Right lobe of liver (tissue), 6 donors: Measurements from ENCODE around the gene SPATS2L. TPM values are rescaled to one million over a fixed set of nuclear protein-coding genes. Genes with fewer than 3 reads are reported as not detected.

Source experiments
- ATAC-seq, 4 donors: fragments of 200-7000 bp; cut with Tn5 transposase; one replicate each; pipeline ENCODE4 v1.9.1; 2020; ENCODE audit warnings: mild to moderate bottlenecking in 4 of 4, moderate library complexity in 4 of 4
- DNase-seq, 3 donors: peaks; one replicate each; pipeline ENCODE4 v3.0.0-alpha.2; 2020
- H3K27ac ChIP-seq, 3 donors: fragments of 200-600 bp; one replicate each; pipeline ENCODE4 v1.8.0; 2022
- H3K27me3 ChIP-seq, 2 donors: fragments of 200-600 bp; one replicate each; pipeline ENCODE4 v1.8.0; 2022
- H3K36me3 ChIP-seq, 4 donors: fragments of 200-600 bp; sonication (generic) in 1 of 4; one replicate each; pipeline versions ENCODE4 v1.5.1 to v1.8.0; 2017 to 2022; ENCODE audit warnings: control low read depth in 1 of 4
- H3K4me1 ChIP-seq, 4 donors: fragments of 200-600 bp; sonication (generic) in 1 of 4; one replicate each; pipeline versions ENCODE4 v1.5.1 to v1.8.0; 2017 to 2022; ENCODE audit warnings: control low read depth in 1 of 4
- H3K4me3 ChIP-seq, 3 donors: fragments of 200-600 bp; one replicate each; pipeline ENCODE4 v1.8.0; 2022
- H3K9me3 ChIP-seq, 4 donors: fragments of 200-600 bp; sonication (generic) in 1 of 4; one replicate each; pipeline versions ENCODE4 v1.5.1 to v1.8.0; 2017 to 2022; ENCODE audit warnings: control low read depth in 1 of 4
- POLR2A ChIP-seq: fragments of 450-650 bp; IDR thresholded peaks from one replicate; pipeline ENCODE4 v1.6.1; 2017; ENCODE audit warnings: antibody characterized with exemption, mild to moderate bottlenecking
- WGBS: methylation state at CpG from one replicate; pipeline ENCODE4 v1.1.6; 2018; ENCODE audit warnings: low coverage, low lambda C conversion rate; ENCODE audit not compliant: insufficient coverage; ENCODE audit errors: missing lambda C conversion rate; 5-methylcytosine and 5-hydroxymethylcytosine counted together
- intact Hi-C, 2 donors: fragments of 100-400 bp; cut with DNase I; formaldehyde crosslinking; loops; one replicate each; pipeline versions ENCODE4 v1.11.2 to v1.14.1; 2022
- total RNA-seq, 6 experiments: library from RNA; depleted of rRNA in 2 of 6; stranded (reverse); fragments of >200 nt in 2 of 6; fragmentation: NEBNext Ultra II Directional in 3 of 6; extraction: Animal tissue kit (Norgen Biotek cat#: 25700) in 3 of 6; gene quantifications; one replicate each; pipeline versions ENCODE4 v1.1.0 to v1.2.4, GENCODE V29; 2016 to 2023
- TF ChIP-seq, protein P1 (sequence below), 4 donors: fragments of 200-600 bp in 3 of 4; fragments of 450-650 bp in 1 of 4; IDR thresholded peaks; one replicate each; pipeline versions ENCODE4 v1.5.1 to v1.8.0; 2016 to 2022; ENCODE audit warnings: antibody characterized with exemption in 4 of 4, mild to moderate bottlenecking in 2 of 4
- donor health status: DM: no; HTN: yes; CAD: no.
- donor health status: DM: no; HTN: no; CAD: no.
- donor health status: DM: no; HTN: no; CAD: no.
- donor health status: DM: no; HTN: yes; CAD: no.
- donor health status: DM: no; HTN: yes; CAD: no.

The SPATS2L gene
- total RNA-seq, 6 experiments from 2014 or later = 60.7 to 109 (median 72.9) TPM

DNA sequence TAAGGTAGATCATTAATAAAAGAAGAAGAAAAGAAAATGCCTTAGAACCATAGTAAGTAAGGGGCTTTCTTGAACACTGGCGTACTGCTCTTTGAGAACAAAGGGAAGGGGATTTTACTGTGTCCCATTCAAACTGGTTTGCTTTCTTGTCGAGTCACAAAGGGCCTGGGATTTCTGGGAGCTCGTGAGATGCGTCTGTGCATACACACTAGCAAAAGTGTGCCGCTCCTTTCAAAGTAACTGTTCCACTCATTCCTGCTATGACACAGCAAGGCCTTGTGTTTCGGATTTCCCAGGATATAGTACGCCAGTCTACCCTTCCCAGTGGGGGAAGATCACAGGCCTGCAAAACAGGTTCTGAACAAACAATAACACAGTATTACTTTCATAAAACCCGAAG lies 110.4 kb downstream of the SPATS2L start:
- TF ChIP-seq POLR2A = no peak
- TF ChIP-seq, protein P1, sequence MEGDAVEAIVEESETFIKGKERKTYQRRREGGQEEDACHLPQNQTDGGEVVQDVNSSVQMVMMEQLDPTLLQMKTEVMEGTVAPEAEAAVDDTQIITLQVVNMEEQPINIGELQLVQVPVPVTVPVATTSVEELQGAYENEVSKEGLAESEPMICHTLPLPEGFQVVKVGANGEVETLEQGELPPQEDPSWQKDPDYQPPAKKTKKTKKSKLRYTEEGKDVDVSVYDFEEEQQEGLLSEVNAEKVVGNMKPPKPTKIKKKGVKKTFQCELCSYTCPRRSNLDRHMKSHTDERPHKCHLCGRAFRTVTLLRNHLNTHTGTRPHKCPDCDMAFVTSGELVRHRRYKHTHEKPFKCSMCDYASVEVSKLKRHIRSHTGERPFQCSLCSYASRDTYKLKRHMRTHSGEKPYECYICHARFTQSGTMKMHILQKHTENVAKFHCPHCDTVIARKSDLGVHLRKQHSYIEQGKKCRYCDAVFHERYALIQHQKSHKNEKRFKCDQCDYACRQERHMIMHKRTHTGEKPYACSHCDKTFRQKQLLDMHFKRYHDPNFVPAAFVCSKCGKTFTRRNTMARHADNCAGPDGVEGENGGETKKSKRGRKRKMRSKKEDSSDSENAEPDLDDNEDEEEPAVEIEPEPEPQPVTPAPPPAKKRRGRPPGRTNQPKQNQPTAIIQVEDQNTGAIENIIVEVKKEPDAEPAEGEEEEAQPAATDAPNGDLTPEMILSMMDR (IDR thresholded peaks at IDR 0.05) = no peak
- no peak overlapping the region for H3K27ac ChIP-seq
- H3K27me3 ChIP-seq = no peaks in the 10 kb centered on the region
- intact Hi-C loops = no loop called here
- H3K36me3 ChIP-seq = peaks cover 0 to 48% (median 25%) of the 10 kb centered on the region in 4 donors
- H3K9me3 ChIP-seq = no peaks in the 10 kb centered on the region
- no peaks in the 10 kb centered on the region for H3K4me1 ChIP-seq
- DNase-seq (no peak), ATAC-seq (no peak)
- no peak overlapping the region for H3K4me3 ChIP-seq
- 97% methylated on average over 5 of the region's 8 CpGs for WGBS

DNA sequence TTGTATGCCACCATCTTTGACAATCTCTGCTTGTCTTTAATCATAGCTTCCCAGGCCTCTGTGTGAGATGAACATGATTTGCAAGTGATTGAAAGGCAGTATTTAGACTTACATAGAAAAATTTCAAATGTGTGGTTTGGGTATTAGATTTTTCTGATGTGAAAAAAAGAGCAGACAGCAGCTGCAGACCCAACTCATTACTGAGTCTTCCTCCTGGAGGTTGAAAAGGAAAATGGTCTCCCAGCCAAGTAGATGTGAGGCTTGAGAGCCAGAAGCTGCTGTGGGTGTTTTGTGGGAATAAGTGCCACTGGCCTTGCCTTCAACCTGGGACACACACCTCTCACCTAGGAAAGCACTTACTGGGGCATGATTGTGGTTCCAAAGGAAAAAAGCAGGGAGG lies 110.9 kb downstream of the SPATS2L start:
- Histone ChIP-seq H3K9me3 (no peaks in the 10 kb centered on the region), H3K4me1 (no peaks in the 10 kb centered on the region), H3K27ac (no peak overlapping the region), H3K27me3 (no peaks in the 10 kb centered on the region), H3K4me3 (no peak overlapping the region), H3K36me3 (peaks cover 0 to 53% (median 27%) of the 10 kb centered on the region in 4 donors)
- ATAC-seq (no peak), DNase-seq (no peak)
- TF ChIP-seq, protein P1 (IDR thresholded peaks at IDR 0.05) = no peak
- no peak for TF ChIP-seq POLR2A
- intact Hi-C loops = no loop called here

- Histone ChIP-seq H3K9me3 (no peaks in the 10 kb centered on the region), H3K27me3 (no peaks in the 10 kb centered on the region), H3K36me3 (peaks cover 0 to 55% (median 29%) of the 10 kb centered on the region in 4 donors), H3K4me1 (no peaks in the 10 kb centered on the region), H3K27ac (no peak overlapping the region), H3K4me3 (no peak overlapping the region)
- ATAC-seq = no peak
- WGBS = 100% methylated on average over 1 of the region's 2 CpGs
- TF ChIP-seq POLR2A = no peak
- TF ChIP-seq, protein P1 (IDR thresholded peaks at IDR 0.05) = no peak
- no peak for DNase-seq
- intact Hi-C loops = no loop called here
Observed at GRCh38 chr2:200418399-200418798, 111.9 kb downstream of the SPATS2L start.

GRCh38 chr2:200419325-200419724 lies 112.8 kb downstream of the SPATS2L start:
- H3K27me3 ChIP-seq = no peaks in the 10 kb centered on the region
- no peak for ATAC-seq
- no peaks in the 10 kb centered on the region for H3K4me1 ChIP-seq
- H3K27ac ChIP-seq = no peak overlapping the region
- intact Hi-C loops = no loop called here
- no peak overlapping the region for H3K4me3 ChIP-seq
- DNase-seq = no peak
- WGBS = 94% methylated on average over 8 of the region's 9 CpGs
- H3K9me3 ChIP-seq = no peaks in the 10 kb centered on the region
- TF ChIP-seq, protein P1 (IDR thresholded peaks at IDR 0.05) = no peak
- TF ChIP-seq POLR2A = no peak
- H3K36me3 ChIP-seq = peaks cover 0 to 62% (median 29%) of the 10 kb centered on the region in 4 donors

DNA sequence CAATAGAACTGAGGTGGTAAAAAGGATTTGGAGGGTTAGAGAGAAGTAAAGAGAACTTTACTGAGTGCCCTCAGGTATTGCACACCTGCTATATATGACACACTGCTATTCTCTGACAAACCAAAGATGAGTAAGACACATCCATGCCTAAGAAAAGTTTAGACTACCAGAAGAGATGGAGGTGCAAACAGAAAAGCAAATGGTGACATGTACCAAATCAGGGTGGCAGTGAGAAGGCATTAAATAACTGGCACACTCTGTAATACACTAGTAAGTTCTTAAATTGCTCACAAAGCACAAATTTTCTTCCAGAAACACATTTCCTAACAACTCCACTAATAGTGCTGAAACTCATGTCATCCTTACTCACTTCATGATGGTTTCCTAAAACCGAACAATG lies 114.8 kb downstream of the SPATS2L start:
- Histone ChIP-seq H3K4me3 (no peak overlapping the region), H3K27ac (no peak overlapping the region), H3K9me3 (no peaks in the 10 kb centered on the region), H3K4me1 (no peaks in the 10 kb centered on the region), H3K36me3 (peaks cover 0 to 61% (median 29%) of the 10 kb centered on the region in 4 donors), H3K27me3 (no peaks in the 10 kb centered on the region)
- intact Hi-C loops = no loop called here
- DNase-seq (no peak), ATAC-seq (no peak)
- TF ChIP-seq, protein P1 (IDR thresholded peaks at IDR 0.05) = no peak
- no peak for TF ChIP-seq POLR2A
- 92% methylated on average over 1 of the region's 1 CpG for WGBS
